Stimulated activated CD4-positive, alpha-beta T cell treated with anti-CD3 and anti-CD28 coated beads, TNF-alpha, amount 100 ng/mL, for 48 hours (primary cell): ENCODE measurements around the gene PDF.

ENCODE experiments used
- DNase-seq, 3 donors: peaks; one replicate each; pipeline ENCODE4 v3.0.0-alpha.2; 2020; ENCODE audit warnings: low read depth in 3 of 3

PDF gene

GRCh38 chr16:69339289-69340094, 9.1 kb upstream of the PDF start, which contains the start of the genes COG8 and NIP7:
Gene COG8, minus strand, starts transcription at chr16:69339564. Its CDS starts 12 bp downstream, at chr16:69339552.
Gene NIP7, plus strand, starts transcription at chr16:69339772. Its CDS starts 58 bp downstream, at chr16:69339830.
- DNase-seq: peak; percentile 82 to 87 (median 82)

- DNase-seq: peak in 1 of 3 donors; percentile 41
Measured at GRCh38 chr16:69338557-69339288, 8.3 kb upstream of the PDF start.

GRCh38 chr16:69334696-69335095, 4.3 kb upstream of the PDF start:
- no peak for DNase-seq

- peak in 1 of 3 donors; percentile 16 for DNase-seq
Measured at GRCh38 chr16:69329369-69330285, 761 bp downstream of the PDF start.

GRCh38 chr16:69328854-69329316, 1.5 kb downstream of the PDF start:
- DNase-seq: no peak

- no peak for DNase-seq
Measured at GRCh38 chr16:69327585-69328310, 2.6 kb downstream of the PDF start.

- no peak for DNase-seq
Measured at GRCh38 chr16:69326172-69326873, 4.1 kb downstream of the PDF start.

- no peak for DNase-seq
Measured at GRCh38 chr16:69325784-69326171, 4.6 kb downstream of the PDF start.

- no peak for DNase-seq
Measured at GRCh38 chr16:69324585-69325253, 5.7 kb downstream of the PDF start.

- DNase-seq: no peak
Measured at GRCh38 chr16:69324013-69324531, 6.3 kb downstream of the PDF start.

GRCh38 chr16:69323415-69323814, 7.0 kb downstream of the PDF start:
- no peak for DNase-seq

GRCh38 chr16:69322343-69322742, 8.0 kb downstream of the PDF start:
- DNase-seq: no peak

GRCh38 chr16:69321080-69321479, 9.3 kb downstream of the PDF start:
- no peak for DNase-seq

GRCh38 chr16:69320740-69321073, 9.7 kb downstream of the PDF start:
- DNase-seq: no peak

- no peak for DNase-seq
Measured at GRCh38 chr16:69319826-69320739, 10.3 kb downstream of the PDF start.

- DNase-seq: no peak
Measured at GRCh38 chr16:69319381-69319780, 11.0 kb downstream of the PDF start.

- DNase-seq: no peak
Measured at GRCh38 chr16:69318911-69319289, 11.5 kb downstream of the PDF start.

GRCh38 chr16:69318177-69318910, 12.0 kb downstream of the PDF start:
- DNase-seq: no peak
